Panc1 (cell line): ENCODE results near the gene KCNMA1. TPM values are rescaled to one million over a fixed set of nuclear protein-coding genes. Genes with fewer than 3 reads are reported as not detected.

Source experiments
- ATAC-seq: fragments of 200-7000 bp; cut with Tn5 transposase; 2 replicates; pipeline ENCODE4 v1.9.1; 2020; ENCODE audit warnings: mild to moderate bottlenecking, moderate library complexity
- BruUV-seq: library from RNA; stranded (reverse); fragments of 400-500 nt; replicated peaks from 2 replicates; lab custom pipeline; 2021; lab: Mats Ljungman, UMichigan
- CTCF ChIA-PET: fragments of 300-600 bp; sonication (Branson Sonifier 250); formaldehyde crosslinking; loops from one replicate; lab custom pipeline; 2022; ENCODE audit warnings: antibody characterized with exemption; lab: Charles Lee
- POLR2A ChIA-PET: fragments of 300-600 bp; sonication (Branson Sonifier 250); formaldehyde crosslinking; loops from one replicate; lab custom pipeline; 2022; ENCODE audit warnings: antibody characterized with exemption; lab: Charles Lee
- DNase-seq: peaks from one replicate; pipeline ENCODE4 v3.0.0-alpha.2; 2010; ENCODE audit warnings: low read depth, low spot score
- H3K27ac ChIP-seq: 2 replicates; pipeline ENCODE4 v1.5.1; 2011; ENCODE audit warnings: mild to moderate bottlenecking, low read length, inconsistent platforms
- H3K27me3 ChIP-seq: fragments of 200-500 bp; sonication (Bioruptor generic); 2 replicates; pipeline ENCODE4 v1.6.0; 2014; ENCODE audit warnings: low read length, inconsistent platforms; ENCODE audit not compliant: control insufficient read depth, insufficient read depth
- H3K36me3 ChIP-seq: fragments of 200-500 bp; sonication (Bioruptor generic); 2 replicates; pipeline ENCODE4 v1.5.1; 2014; ENCODE audit warnings: inconsistent platforms, mild to moderate bottlenecking, low read length, moderate library complexity; ENCODE audit not compliant: control insufficient read depth, insufficient read depth
- H3K4me1 ChIP-seq: 2 replicates; pipeline ENCODE4 v1.5.1; 2011; ENCODE audit warnings: inconsistent platforms, mild to moderate bottlenecking, low read length, moderate library complexity; ENCODE audit not compliant: control insufficient read depth, insufficient read depth
- H3K4me3 ChIP-seq, 2 experiments: 2 replicates each; pipeline ENCODE4 v1.5.1; 2011 to 2012; ENCODE audit warnings: low read depth in 2 of 2, low read length in 2 of 2, mild to moderate bottlenecking in 2 of 2, inconsistent platforms in 1 of 2, moderate library complexity in 1 of 2
- H3K9me3 ChIP-seq: fragments of 200-500 bp; sonication (Bioruptor generic); 2 replicates; pipeline ENCODE4 v1.5.1; 2014; ENCODE audit warnings: low read depth, mild to moderate bottlenecking, inconsistent platforms, low read length, moderate library complexity; ENCODE audit not compliant: control insufficient read depth, insufficient read depth
- CTCF ChIP-seq: fragments of 450-650 bp; IDR thresholded peaks from 2 replicates; pipeline ENCODE4 v1.5.1; 2017; ENCODE audit warnings: mild to moderate bottlenecking
- POLR2AphosphoS5 ChIP-seq: IDR thresholded peaks from 2 replicates; pipeline ENCODE4 v1.6.1; 2012; ENCODE audit warnings: mild to moderate bottlenecking, low read depth, low read length, moderate library complexity
- REST ChIP-seq, 2 experiments: IDR thresholded peaks; 2 replicates each; pipeline ENCODE4 v1.6.1; 2011 to 2012; ENCODE audit warnings: low read depth in 2 of 2, control low read depth in 1 of 2, low read length in 1 of 2, mild to moderate bottlenecking in 1 of 2, moderate library complexity in 1 of 2; ENCODE audit not compliant: insufficient read depth in 1 of 2
- SIN3A ChIP-seq: IDR thresholded peaks from 2 replicates; pipeline ENCODE4 v1.6.1; 2012; ENCODE audit warnings: low read depth, mild to moderate bottlenecking, low read length, moderate library complexity, borderline replicate concordance; ENCODE audit not compliant: insufficient read depth
- TCF7L2 ChIP-seq: IDR thresholded peaks from 2 replicates; pipeline ENCODE4 v1.6.1; 2011; ENCODE audit warnings: mild to moderate bottlenecking, low read depth, low read length, inconsistent platforms
- in situ Hi-C: cut with HindIII; loops from 2 replicates; pipeline ENCODE4 v1.10.0; 2016; ENCODE audit warnings: low sequenced_read_pairs, low pct_unique_long_range_greater_than_20kb
- intact Hi-C: fragments of 100-400 bp; cut with micrococcal nuclease; formaldehyde crosslinking; loops from one replicate; pipeline ENCODE4 v1.10.0; 2022; ENCODE audit not compliant: unreplicated experiment
- total RNA-seq: library from RNA; stranded (reverse); gene quantifications from one replicate; pipeline ENCODE4 v1.2.1, GENCODE V29; 2021; ENCODE audit not compliant: unreplicated experiment

Gene KCNMA1
- total RNA-seq, 1 experiment from 2014 or later, result 91.9 TPM

- no peaks in the 10 kb centered on the region for H3K4me1 ChIP-seq
- no TSS peak for BruUV-seq
- no peak for DNase-seq
- H3K4me3 ChIP-seq, result no peak overlapping the region
- CTCF ChIA-PET, result no interaction called here
- ATAC-seq, result no peak
- no peaks in the 10 kb centered on the region for H3K27me3 ChIP-seq
- intact Hi-C loops (no loop called here), in situ Hi-C loops (no loop called here)
- H3K9me3 ChIP-seq, result no peaks in the 10 kb centered on the region
- no peak for TF ChIP-seq SIN3A
- POLR2A ChIA-PET, result no interaction called here
- 0 out of 2 replicates have a peak, but pooled peaks cover 2% of the 10 kb centered on the region for H3K36me3 ChIP-seq
- no peak overlapping the region for H3K27ac ChIP-seq
Observed at GRCh38 chr10:77031531-77032187, 605.9 kb downstream of the KCNMA1 start.

- ATAC-seq (no peak), DNase-seq (no peak)
- ChIA-PET POLR2A (no interaction called here), CTCF (no interaction called here)
- Histone ChIP-seq H3K27ac (no peak overlapping the region), H3K27me3 (no peaks in the 10 kb centered on the region), H3K4me1 (no peaks in the 10 kb centered on the region), H3K36me3 (no peaks in the 10 kb centered on the region), H3K9me3 (no peaks in the 10 kb centered on the region), H3K4me3 (no peak overlapping the region)
- no TSS peak for BruUV-seq
- TF ChIP-seq POLR2AphosphoS5 (no peak), TCF7L2 (no peak), REST (IDR thresholded peaks at IDR 0.05; ENCODE audit: insufficient read depth in 1 of 2, low read depth in 2 of 2, low read length in 1 of 2) (no peak), CTCF (no peak), SIN3A (no peak)
- in situ Hi-C loops, result no loop called here
- intact Hi-C loops, result no loop called here
Observed at GRCh38 chr10:77030974-77031373, 606.6 kb downstream of the KCNMA1 start.
